Mesothelial cell of epicardium (in vitro differentiated cells): ENCODE results near the gene GUCA1A. TPM values are rescaled to one million over a fixed set of nuclear protein-coding genes. Genes with fewer than 3 reads are reported as not detected.

ENCODE experiments used
- DNase-seq, 2 experiments: peaks; one replicate each; pipeline ENCODE4 v3.0.0; 2021; ENCODE audit warnings: low spot score in 2 of 2; ENCODE audit not compliant: unreplicated experiment in 2 of 2
- H3K27ac Mint-ChIP-seq: 2 replicates; pipeline ENCODE4 v1.8.0; 2021; ENCODE audit warnings: mixed read lengths
- H3K27me3 Mint-ChIP-seq: 2 replicates; pipeline ENCODE4 v1.8.0; 2021; ENCODE audit warnings: low read depth, mixed read lengths
- H3K36me3 Mint-ChIP-seq: 2 replicates; pipeline ENCODE4 v1.8.0; 2021; ENCODE audit warnings: mixed read lengths
- H3K4me1 Mint-ChIP-seq: 2 replicates; pipeline ENCODE4 v1.8.0; 2021; ENCODE audit warnings: mixed read lengths
- H3K4me3 Mint-ChIP-seq: 2 replicates; pipeline ENCODE4 v1.8.0; 2021; ENCODE audit warnings: mild to moderate bottlenecking, moderate library complexity, mixed read lengths
- H3K9me3 Mint-ChIP-seq: 2 replicates; pipeline ENCODE4 v1.8.0; 2021; ENCODE audit warnings: mixed read lengths
- total RNA-seq: library from RNA; stranded (reverse); gene quantifications from 3 replicates; pipeline ENCODE4 v1.2.1, GENCODE V29; 2021
- TF ChIP-seq, protein P1 (sequence below): fragments of 200-600 bp; sonication (generic); IDR thresholded peaks from one replicate; pipeline ENCODE4 v1.5.0; 2021; ENCODE audit warnings: antibody characterized with exemption; ENCODE audit not compliant: unreplicated experiment

Gene GUCA1A
- total RNA-seq, 1 donor from 2014 or later = 0.92 TPM

- DNase-seq = no peak
- Mint-ChIP-seq H3K36me3 (no peaks in the 10 kb centered on the region), H3K4me1 (peaks cover 15% of the 10 kb centered on the region), H3K27me3 (no peaks in the 10 kb centered on the region), H3K9me3 (no peaks in the 10 kb centered on the region), H3K27ac (no peak overlapping the region), H3K4me3 (no peak overlapping the region)
- TF ChIP-seq, protein P1, sequence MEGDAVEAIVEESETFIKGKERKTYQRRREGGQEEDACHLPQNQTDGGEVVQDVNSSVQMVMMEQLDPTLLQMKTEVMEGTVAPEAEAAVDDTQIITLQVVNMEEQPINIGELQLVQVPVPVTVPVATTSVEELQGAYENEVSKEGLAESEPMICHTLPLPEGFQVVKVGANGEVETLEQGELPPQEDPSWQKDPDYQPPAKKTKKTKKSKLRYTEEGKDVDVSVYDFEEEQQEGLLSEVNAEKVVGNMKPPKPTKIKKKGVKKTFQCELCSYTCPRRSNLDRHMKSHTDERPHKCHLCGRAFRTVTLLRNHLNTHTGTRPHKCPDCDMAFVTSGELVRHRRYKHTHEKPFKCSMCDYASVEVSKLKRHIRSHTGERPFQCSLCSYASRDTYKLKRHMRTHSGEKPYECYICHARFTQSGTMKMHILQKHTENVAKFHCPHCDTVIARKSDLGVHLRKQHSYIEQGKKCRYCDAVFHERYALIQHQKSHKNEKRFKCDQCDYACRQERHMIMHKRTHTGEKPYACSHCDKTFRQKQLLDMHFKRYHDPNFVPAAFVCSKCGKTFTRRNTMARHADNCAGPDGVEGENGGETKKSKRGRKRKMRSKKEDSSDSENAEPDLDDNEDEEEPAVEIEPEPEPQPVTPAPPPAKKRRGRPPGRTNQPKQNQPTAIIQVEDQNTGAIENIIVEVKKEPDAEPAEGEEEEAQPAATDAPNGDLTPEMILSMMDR = no peak
Measured at GRCh38 chr6:42220807-42221206, 47.6 kb downstream of the GUCA1A start.

GRCh38 chr6:42221546-42221945, 48.4 kb downstream of the GUCA1A start:
- Mint-ChIP-seq H3K27me3 (no peaks in the 10 kb centered on the region), H3K4me1 (peaks cover 19% of the 10 kb centered on the region), H3K36me3 (no peaks in the 10 kb centered on the region), H3K9me3 (no peaks in the 10 kb centered on the region), H3K27ac (no peak overlapping the region), H3K4me3 (no peak overlapping the region)
- no peak for DNase-seq
- TF ChIP-seq, protein P1 = no peak

- H3K4me3 Mint-ChIP-seq = no peak overlapping the region
- H3K27me3 Mint-ChIP-seq = no peaks in the 10 kb centered on the region
- TF ChIP-seq, protein P1 = no peak
- no peaks in the 10 kb centered on the region for H3K9me3 Mint-ChIP-seq
- H3K36me3 Mint-ChIP-seq = peaks cover 1% of the 10 kb centered on the region
- H3K27ac Mint-ChIP-seq = no peak overlapping the region
- no peak for DNase-seq
- peaks cover 19% of the 10 kb centered on the region for H3K4me1 Mint-ChIP-seq
Measured at GRCh38 chr6:42222448-42222847, 49.3 kb downstream of the GUCA1A start.

- TF ChIP-seq, protein P1 = no peak
- Mint-ChIP-seq H3K4me3 (no peak overlapping the region), H3K27ac (no peak overlapping the region), H3K36me3 (peaks cover 9% of the 10 kb centered on the region), H3K4me1 (peaks cover 16% of the 10 kb centered on the region), H3K9me3 (no peaks in the 10 kb centered on the region), H3K27me3 (no peaks in the 10 kb centered on the region)
- DNase-seq = no peak
Measured at GRCh38 chr6:42224222-42225028, 51.3 kb downstream of the GUCA1A start.

DNA sequence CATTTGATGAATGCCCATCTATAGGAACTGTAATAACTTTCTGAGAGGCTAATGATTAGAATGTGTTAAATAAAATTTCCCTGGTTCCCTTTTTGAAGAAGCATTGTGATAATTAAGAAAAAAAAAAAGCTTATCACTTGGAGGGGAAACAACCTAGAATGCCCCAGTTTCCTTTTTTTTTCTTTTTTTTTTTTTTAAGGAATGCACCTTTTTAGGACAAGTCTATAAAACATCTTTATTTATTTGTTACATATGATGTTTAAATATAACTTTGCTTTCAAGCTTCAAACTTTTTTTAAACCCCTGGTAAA, 51.8 kb downstream of the GUCA1A start:
- Mint-ChIP-seq H3K36me3 (peaks cover 10% of the 10 kb centered on the region), H3K27me3 (no peaks in the 10 kb centered on the region), H3K9me3 (no peaks in the 10 kb centered on the region), H3K4me1 (peaks cover 16% of the 10 kb centered on the region), H3K4me3 (no peak overlapping the region), H3K27ac (no peak overlapping the region)
- DNase-seq = no peak
- TF ChIP-seq, protein P1 = no peak
